OCI-LY3 (cell line): ENCODE measurements around the gene ITPR1.

Experiments used
- H2AFZ ChIP-seq: fragments of 200-600, 300-600 bp; shearing (Covaris generic); 2 replicates; pipeline ENCODE4 v1.6.0; 2014; ENCODE audit warnings: antibody characterized with exemption, low read depth, low read length
- H3K27ac ChIP-seq: fragments of 200-600, 300-600 bp; sonication (generic); 2 replicates; pipeline ENCODE4 v1.5.1; 2014; ENCODE audit warnings: mild to moderate bottlenecking, low read length, moderate library complexity, mixed read lengths
- H3K27me3 ChIP-seq: fragments of 200-600, 300-600 bp; sonication (generic); 2 replicates; pipeline ENCODE4 v1.6.1; 2014; ENCODE audit warnings: low read depth, low read length, mixed read lengths
- H3K36me3 ChIP-seq: fragments of 200-600, 300-600 bp; sonication (generic); replicated peaks from 2 replicates; pipeline ENCODE3; 2014; ENCODE audit warnings: low read depth, low read length, mixed read lengths
- H3K4me1 ChIP-seq: fragments of 300-600, 200-600 bp; sonication (generic); 2 replicates; pipeline ENCODE4 v1.6.1; 2014; ENCODE audit warnings: low read length, mixed read lengths
- H3K4me2 ChIP-seq: fragments of 200-600, 300-600 bp; sonication (generic); 2 replicates; pipeline ENCODE4 v1.6.1; 2014; ENCODE audit warnings: low read length, mixed read lengths
- H3K4me3 ChIP-seq: fragments of 300-600, 200-600 bp; sonication (generic); 2 replicates; pipeline ENCODE4 v1.5.1; 2014; ENCODE audit warnings: antibody characterized with exemption, mild to moderate bottlenecking, low read length, moderate library complexity
- H3K79me2 ChIP-seq: fragments of 300-600, 200-600 bp; shearing (Covaris generic); 2 replicates; pipeline ENCODE4 v1.6.1; 2014; ENCODE audit warnings: mild to moderate bottlenecking, low read length, mixed read lengths
- H3K9ac ChIP-seq: fragments of 300-600, 200-600 bp; shearing (Covaris generic); 2 replicates; pipeline ENCODE4 v1.6.0; 2014; ENCODE audit warnings: mild to moderate bottlenecking, low read length, moderate library complexity
- H3K9me3 ChIP-seq: fragments of 200-600, 300-600 bp; shearing (Covaris generic); 2 replicates; pipeline ENCODE4 v1.6.1; 2014; ENCODE audit warnings: low read length, mixed read lengths; ENCODE audit not compliant: insufficient read depth
- H4K20me1 ChIP-seq: fragments of 200-600, 300-600 bp; sonication (generic); 2 replicates; pipeline ENCODE4 v1.6.1; 2016; ENCODE audit warnings: low read length, mixed read lengths; ENCODE audit not compliant: insufficient read depth
- CTCF ChIP-seq: fragments of 200-600, 300-600 bp; sonication (generic); IDR thresholded peaks from 2 replicates; pipeline ENCODE4 v1.5.1; 2014; ENCODE audit warnings: antibody characterized with exemption, low read length, low read depth
- EZH2phosphoT487 ChIP-seq: fragments of 200-600 bp; shearing (Covaris generic); IDR thresholded peaks from 2 replicates; pipeline ENCODE4 v1.6.1; 2018; ENCODE audit warnings: antibody characterized with exemption, mixed run types, low read depth

The ITPR1 gene

GRCh38 chr3:4722103-4722502, 229.0 kb downstream of the ITPR1 start:
- Histone ChIP-seq H3K36me3 (no peaks in the 10 kb centered on the region), H3K79me2 (no peaks in the 10 kb centered on the region), H3K9ac (no peak overlapping the region), H3K4me1 (no peaks in the 10 kb centered on the region), H3K4me2 (no peak overlapping the region), H4K20me1 (no peaks in the 10 kb centered on the region; the same call in 1 of the 2 replicates), H3K4me3 (no peak overlapping the region), H3K27ac (no peak overlapping the region), H2AFZ (no peak overlapping the region), H3K9me3 (no peaks in the 10 kb centered on the region), H3K27me3 (peaks cover 16% of the 10 kb centered on the region; the same call in 1 of the 2 replicates)
- no peak for TF ChIP-seq EZH2phosphoT487
- peak; percentile 61 for TF ChIP-seq CTCF

- no peak for TF ChIP-seq EZH2phosphoT487
- no peak for TF ChIP-seq CTCF
- Histone ChIP-seq H3K4me2 (no peak overlapping the region; the same call in 1 of the 2 replicates), H3K4me3 (no peak overlapping the region), H4K20me1 (no peaks in the 10 kb centered on the region; the same call in 1 of the 2 replicates), H3K9ac (no peak overlapping the region), H3K27me3 (peaks cover 9% of the 10 kb centered on the region; the same call in 1 of the 2 replicates), H3K4me1 (no peaks in the 10 kb centered on the region), H3K9me3 (no peaks in the 10 kb centered on the region), H3K36me3 (no peaks in the 10 kb centered on the region), H2AFZ (no peak overlapping the region), H3K79me2 (no peaks in the 10 kb centered on the region), H3K27ac (no peak overlapping the region)
These were observed 231.0 kb downstream of the ITPR1 start for GRCh38 chr3:4724051-4724629.

GRCh38 chr3:4726549-4726948, 233.4 kb downstream of the ITPR1 start:
- Histone ChIP-seq H3K36me3 (no peaks in the 10 kb centered on the region), H4K20me1 (no peaks in the 10 kb centered on the region), H3K9ac (no peak overlapping the region), H3K4me3 (no peak overlapping the region), H3K4me1 (no peaks in the 10 kb centered on the region), H3K27ac (no peak overlapping the region), H2AFZ (no peak overlapping the region), H3K9me3 (no peaks in the 10 kb centered on the region), H3K4me2 (no peak overlapping the region), H3K79me2 (no peaks in the 10 kb centered on the region), H3K27me3 (peaks cover 19% of the 10 kb centered on the region)
- TF ChIP-seq EZH2phosphoT487 (no peak), CTCF (no peak)

- no peak for TF ChIP-seq EZH2phosphoT487
- no peak for TF ChIP-seq CTCF
- H3K27me3 ChIP-seq: peaks cover 22% of the 10 kb centered on the region
These were observed 236.2 kb downstream of the ITPR1 start for GRCh38 chr3:4729061-4729973.

More at GRCh38 chr3:4729061-4729973, 236.2 kb downstream of the ITPR1 start:
- H3K4me2 ChIP-seq: no peak overlapping the region
- H4K20me1 ChIP-seq: no peaks in the 10 kb centered on the region
- H2AFZ ChIP-seq: no peak overlapping the region
- no peak overlapping the region for H3K27ac ChIP-seq
- no peaks in the 10 kb centered on the region for H3K4me1 ChIP-seq
- no peak overlapping the region for H3K9ac ChIP-seq
- H3K36me3 ChIP-seq: no peaks in the 10 kb centered on the region
- H3K4me3 ChIP-seq: no peak overlapping the region
- no peaks in the 10 kb centered on the region for H3K9me3 ChIP-seq
- no peaks in the 10 kb centered on the region for H3K79me2 ChIP-seq
